K562 (cell line): Measurements from ENCODE around the gene MATR3. TPM values are rescaled to one million over a fixed set of nuclear protein-coding genes. Genes with fewer than 3 reads are reported as not detected.

Experiments
- ARID2 ChIP-seq: fragments of 450-650 bp; IDR thresholded peaks from 2 replicates; pipeline ENCODE4 v1.6.1; 2017; ENCODE audit warnings: antibody characterized with exemption, mild to moderate bottlenecking
- C11orf30 ChIP-seq: fragments of 450-650 bp; IDR thresholded peaks from 2 replicates; pipeline ENCODE4 v1.6.1; 2016; ENCODE audit warnings: low read depth, mild to moderate bottlenecking
- GATA2 ChIP-seq: sonication (generic); formaldehyde crosslinking; IDR thresholded peaks from 2 replicates; pipeline ENCODE4 v1.4.0; 2020; ENCODE audit warnings: mild to moderate bottlenecking, missing genetic modification reagents
- HCFC1 ChIP-seq: IDR thresholded peaks from 2 replicates; pipeline ENCODE4 v1.6.1; 2012; ENCODE audit warnings: low read depth, low read length, improper control_type of control experiment
- KLF1 ChIP-seq: fragments of 450-650 bp; IDR thresholded peaks from 2 replicates; pipeline ENCODE4 v1.6.1; 2016; ENCODE audit warnings: missing genetic modification characterization, missing compliant biosample characterization
- MTA2 ChIP-seq: fragments of 450-650 bp; IDR thresholded peaks from 2 replicates; pipeline ENCODE4 v1.6.1; 2016; ENCODE audit warnings: low read depth
- NR1H2 ChIP-seq: sonication (generic); formaldehyde crosslinking; IDR thresholded peaks from 2 replicates; pipeline ENCODE4 v1.4.0; 2020; ENCODE audit warnings: mild to moderate bottlenecking, missing genetic modification reagents
- SMAD3 ChIP-seq: fragments of 450-650 bp; formaldehyde crosslinking; conservative IDR thresholded peaks from 2 replicates; pipeline ENCODE4 v1.4.0; 2020; ENCODE audit warnings: mild to moderate bottlenecking
- TEAD4 ChIP-seq, 2 experiments: sonication (generic) in 1 of 2; formaldehyde crosslinking in 1 of 2; IDR thresholded peaks; 2 replicates each; pipeline versions ENCODE4 v1.6.1 to v1.8.0; 2012 to 2022; ENCODE audit warnings: borderline replicate concordance in 1 of 2, inconsistent platforms in 1 of 2, low read length in 1 of 2, mild to moderate bottlenecking in 1 of 2, missing genetic modification reagents in 1 of 2
- ZNF263 ChIP-seq: sonication (generic); formaldehyde crosslinking; IDR thresholded peaks from 2 replicates; pipeline ENCODE4 v1.8.0; 2022; ENCODE audit warnings: mild to moderate bottlenecking, missing genetic modification reagents, borderline replicate concordance
- polyA plus RNA-seq, 8 experiments: library from polyadenylated mRNA; depleted of rRNA in 4 of 8; stranded (reverse) in 5 of 8; unstranded in 3 of 8; fragments of >200 nt; fragmentation: Nextera tagmentation in 2 of 8; fragmentation: Illumina TruSeq in 1 of 8; extraction: Ambion mirVana in 2 of 8; extraction: Trizol in 1 of 8; gene quantifications; 2 replicates each; pipeline versions ENCODE4 v1.2.1 to v1.2.3, GENCODE V29; 2011 to 2014; ENCODE audit warnings: inconsistent platforms in 1 of 8, missing spikeins in 1 of 8
- total RNA-seq, 7 experiments: library from RNA; depleted of rRNA in 6 of 7; stranded (reverse); fragments of >200 nt in 6 of 7; fragmentation: Illumina TruSeq in 2 of 7; extraction: Trizol in 2 of 7; gene quantifications; 2 replicates each; pipeline versions ENCODE4 v1.2.1 to v1.2.3, GENCODE V29; 2011 to 2021; ENCODE audit warnings: low replicate concordance in 1 of 7
- TF ChIP-seq, protein P1 (sequence below): fragments of 450-650 bp; IDR thresholded peaks from 2 replicates; pipeline ENCODE4 v1.6.1; 2017; ENCODE audit warnings: antibody characterized with exemption, mild to moderate bottlenecking
- TF ChIP-seq, protein P2 (sequence below), 2 experiments: fragments of 450-650 bp; IDR thresholded peaks; 2 replicates each; pipeline ENCODE4 v1.6.1; 2016
- TF ChIP-seq, protein P3 (sequence below): fragments of 450-650 bp; IDR thresholded peaks from 2 replicates; pipeline ENCODE4 v1.6.1; 2016; ENCODE audit warnings: borderline replicate concordance
- TF ChIP-seq, protein P4 (sequence below): fragments of 450-650 bp; IDR thresholded peaks from 2 replicates; pipeline ENCODE4 v1.6.1; 2016; ENCODE audit warnings: mild to moderate bottlenecking
- TF ChIP-seq, protein P5 (sequence below): sonication (generic); formaldehyde crosslinking; IDR thresholded peaks from 2 replicates; pipeline ENCODE4 v1.8.0; 2022; ENCODE audit warnings: mild to moderate bottlenecking, low read depth, missing genetic modification reagents

MATR3 gene
- total and polyA plus RNA-seq, 9 of the 15 experiments (the other 6 are each of a cell fraction or from before 2014, with no cell fraction given) = 150 to 425 (median 263) TPM

DNA sequence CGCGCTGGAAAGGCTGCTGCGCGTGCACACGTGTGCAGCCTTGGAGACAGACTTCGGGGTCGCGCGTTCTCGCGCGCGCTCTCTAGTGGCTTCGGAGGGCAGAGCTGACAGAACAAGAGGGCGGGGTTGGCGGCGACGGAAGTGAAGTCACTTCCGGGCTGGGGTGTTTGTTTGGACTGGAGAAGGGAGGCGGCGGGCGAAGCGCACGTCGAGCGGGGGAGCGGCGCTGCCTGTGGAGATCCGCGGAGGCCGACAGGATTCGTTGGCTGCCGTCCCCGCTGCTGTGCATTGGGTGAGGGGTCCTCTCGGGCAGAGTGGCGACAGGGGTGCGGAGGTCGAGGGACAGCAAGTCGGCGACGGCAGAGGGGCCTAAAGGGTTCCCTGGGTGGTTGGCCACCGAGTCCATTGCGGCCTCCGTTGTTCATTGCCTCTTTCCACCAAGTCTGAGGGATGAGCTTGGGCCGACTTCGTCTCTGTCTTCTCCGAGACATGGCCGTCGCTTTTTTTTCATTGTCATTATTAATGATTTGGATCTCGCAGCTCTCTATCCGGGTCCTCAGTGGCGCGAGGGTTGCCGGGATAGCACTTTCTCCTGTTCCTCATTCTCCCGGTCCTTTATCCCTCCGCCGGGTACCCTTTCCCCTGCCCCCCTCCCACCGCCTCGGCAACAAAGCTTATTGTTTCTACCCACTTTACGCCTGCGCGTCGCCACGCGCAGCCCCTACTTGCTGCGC lies 48.3 kb downstream of the MATR3 start, which contains the start of gene PAIP2 (continued):
- TF ChIP-seq, protein P1, sequence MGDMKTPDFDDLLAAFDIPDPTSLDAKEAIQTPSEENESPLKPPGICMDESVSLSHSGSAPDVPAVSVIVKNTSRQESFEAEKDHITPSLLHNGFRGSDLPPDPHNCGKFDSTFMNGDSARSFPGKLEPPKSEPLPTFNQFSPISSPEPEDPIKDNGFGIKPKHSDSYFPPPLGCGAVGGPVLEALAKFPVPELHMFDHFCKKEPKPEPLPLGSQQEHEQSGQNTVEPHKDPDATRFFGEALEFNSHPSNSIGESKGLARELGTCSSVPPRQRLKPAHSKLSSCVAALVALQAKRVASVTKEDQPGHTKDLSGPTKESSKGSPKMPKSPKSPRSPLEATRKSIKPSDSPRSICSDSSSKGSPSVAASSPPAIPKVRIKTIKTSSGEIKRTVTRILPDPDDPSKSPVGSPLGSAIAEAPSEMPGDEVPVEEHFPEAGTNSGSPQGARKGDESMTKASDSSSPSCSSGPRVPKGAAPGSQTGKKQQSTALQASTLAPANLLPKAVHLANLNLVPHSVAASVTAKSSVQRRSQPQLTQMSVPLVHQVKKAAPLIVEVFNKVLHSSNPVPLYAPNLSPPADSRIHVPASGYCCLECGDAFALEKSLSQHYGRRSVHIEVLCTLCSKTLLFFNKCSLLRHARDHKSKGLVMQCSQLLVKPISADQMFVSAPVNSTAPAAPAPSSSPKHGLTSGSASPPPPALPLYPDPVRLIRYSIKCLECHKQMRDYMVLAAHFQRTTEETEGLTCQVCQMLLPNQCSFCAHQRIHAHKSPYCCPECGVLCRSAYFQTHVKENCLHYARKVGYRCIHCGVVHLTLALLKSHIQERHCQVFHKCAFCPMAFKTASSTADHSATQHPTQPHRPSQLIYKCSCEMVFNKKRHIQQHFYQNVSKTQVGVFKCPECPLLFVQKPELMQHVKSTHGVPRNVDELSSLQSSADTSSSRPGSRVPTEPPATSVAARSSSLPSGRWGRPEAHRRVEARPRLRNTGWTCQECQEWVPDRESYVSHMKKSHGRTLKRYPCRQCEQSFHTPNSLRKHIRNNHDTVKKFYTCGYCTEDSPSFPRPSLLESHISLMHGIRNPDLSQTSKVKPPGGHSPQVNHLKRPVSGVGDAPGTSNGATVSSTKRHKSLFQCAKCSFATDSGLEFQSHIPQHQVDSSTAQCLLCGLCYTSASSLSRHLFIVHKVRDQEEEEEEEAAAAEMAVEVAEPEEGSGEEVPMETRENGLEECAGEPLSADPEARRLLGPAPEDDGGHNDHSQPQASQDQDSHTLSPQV = peak; percentile 56
- no peak for TF ChIP-seq TEAD4 (IDR thresholded peaks at IDR 0.05; ENCODE audit: low read length)
- TF ChIP-seq TEAD4 (CRISPR knock-in tag; IDR thresholded peaks at IDR 0.05; ENCODE audit: borderline replicate concordance) = no peak
- TF ChIP-seq, protein P2, sequence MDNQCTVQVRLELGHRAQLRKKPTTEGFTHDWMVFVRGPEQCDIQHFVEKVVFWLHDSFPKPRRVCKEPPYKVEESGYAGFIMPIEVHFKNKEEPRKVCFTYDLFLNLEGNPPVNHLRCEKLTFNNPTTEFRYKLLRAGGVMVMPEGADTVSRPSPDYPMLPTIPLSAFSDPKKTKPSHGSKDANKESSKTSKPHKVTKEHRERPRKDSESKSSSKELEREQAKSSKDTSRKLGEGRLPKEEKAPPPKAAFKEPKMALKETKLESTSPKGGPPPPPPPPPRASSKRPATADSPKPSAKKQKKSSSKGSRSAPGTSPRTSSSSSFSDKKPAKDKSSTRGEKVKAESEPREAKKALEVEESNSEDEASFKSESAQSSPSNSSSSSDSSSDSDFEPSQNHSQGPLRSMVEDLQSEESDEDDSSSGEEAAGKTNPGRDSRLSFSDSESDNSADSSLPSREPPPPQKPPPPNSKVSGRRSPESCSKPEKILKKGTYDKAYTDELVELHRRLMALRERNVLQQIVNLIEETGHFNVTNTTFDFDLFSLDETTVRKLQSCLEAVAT (IDR thresholded peaks at IDR 0.05) = peak in 1 of 2 experiments; percentile 65; a peak in 2 of 4 replicates
- TF ChIP-seq, protein P3, sequence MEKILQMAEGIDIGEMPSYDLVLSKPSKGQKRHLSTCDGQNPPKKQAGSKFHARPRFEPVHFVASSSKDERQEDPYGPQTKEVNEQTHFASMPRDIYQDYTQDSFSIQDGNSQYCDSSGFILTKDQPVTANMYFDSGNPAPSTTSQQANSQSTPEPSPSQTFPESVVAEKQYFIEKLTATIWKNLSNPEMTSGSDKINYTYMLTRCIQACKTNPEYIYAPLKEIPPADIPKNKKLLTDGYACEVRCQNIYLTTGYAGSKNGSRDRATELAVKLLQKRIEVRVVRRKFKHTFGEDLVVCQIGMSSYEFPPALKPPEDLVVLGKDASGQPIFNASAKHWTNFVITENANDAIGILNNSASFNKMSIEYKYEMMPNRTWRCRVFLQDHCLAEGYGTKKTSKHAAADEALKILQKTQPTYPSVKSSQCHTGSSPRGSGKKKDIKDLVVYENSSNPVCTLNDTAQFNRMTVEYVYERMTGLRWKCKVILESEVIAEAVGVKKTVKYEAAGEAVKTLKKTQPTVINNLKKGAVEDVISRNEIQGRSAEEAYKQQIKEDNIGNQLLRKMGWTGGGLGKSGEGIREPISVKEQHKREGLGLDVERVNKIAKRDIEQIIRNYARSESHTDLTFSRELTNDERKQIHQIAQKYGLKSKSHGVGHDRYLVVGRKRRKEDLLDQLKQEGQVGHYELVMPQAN = no peak; the same call in 1 of the 2 replicates
- TF ChIP-seq, protein P4, sequence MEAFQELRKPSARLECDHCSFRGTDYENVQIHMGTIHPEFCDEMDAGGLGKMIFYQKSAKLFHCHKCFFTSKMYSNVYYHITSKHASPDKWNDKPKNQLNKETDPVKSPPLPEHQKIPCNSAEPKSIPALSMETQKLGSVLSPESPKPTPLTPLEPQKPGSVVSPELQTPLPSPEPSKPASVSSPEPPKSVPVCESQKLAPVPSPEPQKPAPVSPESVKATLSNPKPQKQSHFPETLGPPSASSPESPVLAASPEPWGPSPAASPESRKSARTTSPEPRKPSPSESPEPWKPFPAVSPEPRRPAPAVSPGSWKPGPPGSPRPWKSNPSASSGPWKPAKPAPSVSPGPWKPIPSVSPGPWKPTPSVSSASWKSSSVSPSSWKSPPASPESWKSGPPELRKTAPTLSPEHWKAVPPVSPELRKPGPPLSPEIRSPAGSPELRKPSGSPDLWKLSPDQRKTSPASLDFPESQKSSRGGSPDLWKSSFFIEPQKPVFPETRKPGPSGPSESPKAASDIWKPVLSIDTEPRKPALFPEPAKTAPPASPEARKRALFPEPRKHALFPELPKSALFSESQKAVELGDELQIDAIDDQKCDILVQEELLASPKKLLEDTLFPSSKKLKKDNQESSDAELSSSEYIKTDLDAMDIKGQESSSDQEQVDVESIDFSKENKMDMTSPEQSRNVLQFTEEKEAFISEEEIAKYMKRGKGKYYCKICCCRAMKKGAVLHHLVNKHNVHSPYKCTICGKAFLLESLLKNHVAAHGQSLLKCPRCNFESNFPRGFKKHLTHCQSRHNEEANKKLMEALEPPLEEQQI = no peak
- no peak for TF ChIP-seq NR1H2 (CRISPR knock-in tag)
- no peak for TF ChIP-seq MTA2
- peak; percentile 47; the same call in 1 of the 2 replicates for TF ChIP-seq ZNF263 (CRISPR knock-in tag)
- TF ChIP-seq SMAD3 = no peak; the same call in 1 of the 2 replicates
- TF ChIP-seq, protein P5, sequence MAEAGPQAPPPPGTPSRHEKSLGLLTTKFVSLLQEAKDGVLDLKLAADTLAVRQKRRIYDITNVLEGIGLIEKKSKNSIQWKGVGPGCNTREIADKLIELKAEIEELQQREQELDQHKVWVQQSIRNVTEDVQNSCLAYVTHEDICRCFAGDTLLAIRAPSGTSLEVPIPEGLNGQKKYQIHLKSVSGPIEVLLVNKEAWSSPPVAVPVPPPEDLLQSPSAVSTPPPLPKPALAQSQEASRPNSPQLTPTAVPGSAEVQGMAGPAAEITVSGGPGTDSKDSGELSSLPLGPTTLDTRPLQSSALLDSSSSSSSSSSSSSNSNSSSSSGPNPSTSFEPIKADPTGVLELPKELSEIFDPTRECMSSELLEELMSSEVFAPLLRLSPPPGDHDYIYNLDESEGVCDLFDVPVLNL (CRISPR knock-in tag) = peak; percentile 26; the same call in 1 of the 2 replicates
- TF ChIP-seq GATA2 = peak; percentile 2; the same call in 1 of the 2 replicates
- peak; percentile 42; the same call in 1 of the 2 replicates for TF ChIP-seq C11orf30
- peak; percentile 62 for TF ChIP-seq HCFC1
- TF ChIP-seq KLF1 (tag) = peak; percentile 89; the same call in 1 of the 2 replicates
- TF ChIP-seq ARID2 = no peak; the same call in 1 of the 2 replicates
